Measurements from ENCODE around the gene RREB1.

RREB1 gene

GRCh38 chr6:7129784-7130569, 22.2 kb downstream of the RREB1 start:
- Histone ChIP-seq H3K4me2 (ENCODE audit: low read length) (no peak overlapping the region), H3K4me1 (ENCODE audit: control insufficient read depth, low read length) (peaks cover 49% of the 10 kb centered on the region), H3K27me3 (ENCODE audit: control insufficient read depth, low read length) (no peaks in the 10 kb centered on the region), H3K27ac (ENCODE audit: low read depth, low read length) (no peak overlapping the region), H3K36me3 (ENCODE audit: control insufficient read depth, low read length) (0 out of 2 replicates have a peak, but pooled peaks cover 3% of the 10 kb centered on the region), H3K9me2 (replicated peaks; ENCODE audit: control insufficient read depth, low read length) (no peaks in the 10 kb centered on the region), H3F3A (ENCODE audit: control insufficient read depth, insufficient read depth) (no peaks in the 10 kb centered on the region), H3K79me2 (ENCODE audit: control insufficient read depth, low read length) (peaks cover 91% of the 10 kb centered on the region), H3K4me3 (ENCODE audit: low read length) (no peak overlapping the region), H4K20me1 (ENCODE audit: control insufficient read depth, insufficient read depth, low read depth, low read length) (peaks cover 24% of the 10 kb centered on the region; the same call in 1 of the 2 replicates), H3K9me3 (ENCODE audit: control insufficient read depth, insufficient read depth, low read length) (no peaks in the 10 kb centered on the region)
- TF ChIP-seq CTCF (IDR thresholded peaks at IDR 0.05; ENCODE audit: low read depth, low read length, poor library complexity, severe bottlenecking) (no peak), EZH2phosphoT487 (IDR thresholded peaks at IDR 0.05; ENCODE audit: borderline replicate concordance, low read length) (no peak)

GRCh38 chr6:7131390-7131789, 23.6 kb downstream of the RREB1 start:
- Histone ChIP-seq H3F3A (ENCODE audit: control insufficient read depth, insufficient read depth) (no peaks in the 10 kb centered on the region; the same call in 1 of the 2 replicates), H3K36me3 (ENCODE audit: control insufficient read depth, low read length) (0 out of 2 replicates have a peak, but pooled peaks cover 3% of the 10 kb centered on the region), H3K79me2 (ENCODE audit: control insufficient read depth, low read length) (peaks cover 90% of the 10 kb centered on the region), H3K4me2 (ENCODE audit: low read length) (no peak overlapping the region), H3K27ac (ENCODE audit: low read depth, low read length) (no peak overlapping the region), H3K9me2 (replicated peaks; ENCODE audit: control insufficient read depth, low read length) (no peaks in the 10 kb centered on the region), H3K4me1 (ENCODE audit: control insufficient read depth, low read length) (peaks cover 61% of the 10 kb centered on the region), H3K27me3 (ENCODE audit: control insufficient read depth, low read length) (no peaks in the 10 kb centered on the region), H4K20me1 (ENCODE audit: control insufficient read depth, insufficient read depth, low read depth, low read length) (peaks cover 23% of the 10 kb centered on the region; the same call in 1 of the 2 replicates), H3K9me3 (ENCODE audit: control insufficient read depth, insufficient read depth, low read length) (no peaks in the 10 kb centered on the region), H3K4me3 (ENCODE audit: low read length) (no peak overlapping the region)
- TF ChIP-seq EZH2phosphoT487 (IDR thresholded peaks at IDR 0.05; ENCODE audit: borderline replicate concordance, low read length), result no peak
- no peak for TF ChIP-seq CTCF (IDR thresholded peaks at IDR 0.05; ENCODE audit: low read depth, low read length, poor library complexity, severe bottlenecking)

- TF ChIP-seq CTCF (IDR thresholded peaks at IDR 0.05; ENCODE audit: low read depth, low read length, poor library complexity, severe bottlenecking) (no peak), EZH2phosphoT487 (IDR thresholded peaks at IDR 0.05; ENCODE audit: borderline replicate concordance, low read length) (no peak)
- peaks cover 3% of the 10 kb centered on the region; the same call in 1 of the 2 replicates for H3F3A ChIP-seq (ENCODE audit: control insufficient read depth, insufficient read depth)
- no peak overlapping the region for H3K27ac ChIP-seq (ENCODE audit: low read depth, low read length)
- no peak overlapping the region for H3K4me3 ChIP-seq (ENCODE audit: low read length)
- 0 out of 2 replicates have a peak, but pooled peaks cover 3% of the 10 kb centered on the region for H3K36me3 ChIP-seq (ENCODE audit: control insufficient read depth, low read length)
- H3K9me3 ChIP-seq (ENCODE audit: control insufficient read depth, insufficient read depth, low read length), result no peaks in the 10 kb centered on the region
- peaks cover 17% of the 10 kb centered on the region; the same call in 1 of the 2 replicates for H4K20me1 ChIP-seq (ENCODE audit: control insufficient read depth, insufficient read depth, low read depth, low read length)
- no peaks in the 10 kb centered on the region for H3K9me2 ChIP-seq (replicated peaks; ENCODE audit: control insufficient read depth, low read length)
- H3K4me2 ChIP-seq (ENCODE audit: low read length), result no peak overlapping the region
- peaks cover 61% of the 10 kb centered on the region for H3K4me1 ChIP-seq (ENCODE audit: control insufficient read depth, low read length)
- H3K79me2 ChIP-seq (ENCODE audit: control insufficient read depth, low read length), result peaks cover 85% of the 10 kb centered on the region
- H3K27me3 ChIP-seq (ENCODE audit: control insufficient read depth, low read length), result no peaks in the 10 kb centered on the region
Measured at GRCh38 chr6:7132398-7133035, 24.8 kb downstream of the RREB1 start.
